Measurements from ENCODE around the gene MORF4L2. TPM values are rescaled to one million over a fixed set of nuclear protein-coding genes. Genes with fewer than 3 reads are reported as not detected.

The MORF4L2 gene
- total RNA-seq, 1 experiment from 2014 or later = 185 TPM

DNA sequence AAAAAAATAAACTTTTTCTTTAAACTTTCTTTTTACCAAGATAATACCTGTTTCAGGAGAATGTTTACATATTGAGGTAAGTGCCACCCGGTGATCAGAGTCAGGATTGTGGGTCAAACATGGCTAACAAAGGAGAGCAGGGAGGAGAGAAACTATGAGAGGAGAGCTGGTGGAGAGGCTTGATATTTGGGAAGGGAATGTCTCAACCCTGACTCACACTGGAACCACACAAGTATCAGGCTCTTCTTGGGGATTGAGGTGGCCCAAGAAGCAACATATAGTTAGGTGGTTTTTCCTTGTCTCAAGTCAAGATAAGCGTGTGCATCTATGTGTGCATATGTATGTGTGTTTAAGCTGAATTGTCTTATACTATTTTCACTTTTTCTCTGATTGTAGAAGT, 51.1 kb downstream of the MORF4L2 start:
- no peak for DNase-seq (ENCODE audit: low spot score)

GRCh38 chrX:103631145-103631544, 55.4 kb downstream of the MORF4L2 start:
- no peak for DNase-seq (ENCODE audit: low spot score)

- no peak for DNase-seq (ENCODE audit: low spot score)
These were observed 56.4 kb downstream of the MORF4L2 start for GRCh38 chrX:103630171-103630511.

- DNase-seq (ENCODE audit: low spot score) = peak; percentile 51
These were observed 57.0 kb downstream of the MORF4L2 start for GRCh38 chrX:103629318-103630170.

DNA sequence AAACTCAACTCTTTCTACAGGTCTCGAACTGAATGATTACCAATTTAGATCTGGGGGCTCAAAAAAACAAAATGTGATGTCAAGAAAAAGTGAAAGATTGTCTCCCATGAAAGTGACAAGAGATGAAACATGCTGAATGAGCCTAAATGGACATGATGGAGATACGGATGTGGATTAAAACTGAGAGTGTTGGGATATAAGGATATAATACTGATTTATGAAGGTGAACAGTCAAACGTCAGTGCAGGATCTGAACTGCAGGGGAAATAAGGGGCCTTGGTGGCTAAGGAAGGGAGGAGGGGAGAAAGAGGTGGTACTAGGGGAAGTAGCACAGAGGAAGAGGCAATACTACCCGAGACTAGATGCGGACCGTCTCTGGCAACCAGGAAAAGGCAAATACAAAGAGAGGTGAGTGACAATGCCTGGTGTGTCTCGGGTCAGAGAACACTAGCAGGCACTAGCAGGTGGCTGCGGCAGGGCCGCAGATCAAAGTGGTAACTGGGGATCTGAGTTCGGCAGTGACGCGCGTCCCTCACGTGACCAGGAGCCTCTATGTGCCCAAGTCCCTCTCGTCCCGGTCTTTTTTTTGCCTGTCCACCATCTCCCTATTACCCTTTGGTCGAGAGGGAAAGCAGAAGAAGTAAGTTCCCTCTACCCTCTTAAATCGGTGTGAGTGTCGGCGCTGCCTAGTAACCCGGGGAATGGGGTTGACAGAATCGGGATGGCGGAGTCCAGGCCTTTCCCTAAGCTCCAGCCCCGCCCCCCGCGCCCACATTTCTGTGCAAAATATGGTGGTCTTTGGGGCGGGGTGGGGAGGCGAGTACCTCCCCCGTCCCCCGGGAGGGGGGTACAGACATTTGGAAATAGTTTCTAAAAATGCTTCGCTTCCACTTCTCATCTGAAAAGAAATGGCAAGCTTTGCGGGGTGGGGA, 57.8 kb downstream of the MORF4L2 start, which contains the start of gene TCEAL1:
TSS of gene TCEAL1 (plus strand) at position 590 of the 932 bp plus-strand sequence. CDS start 942 bp downstream, outside the sequence.
- DNase-seq (ENCODE audit: low spot score) = peak; percentile 55

DNA sequence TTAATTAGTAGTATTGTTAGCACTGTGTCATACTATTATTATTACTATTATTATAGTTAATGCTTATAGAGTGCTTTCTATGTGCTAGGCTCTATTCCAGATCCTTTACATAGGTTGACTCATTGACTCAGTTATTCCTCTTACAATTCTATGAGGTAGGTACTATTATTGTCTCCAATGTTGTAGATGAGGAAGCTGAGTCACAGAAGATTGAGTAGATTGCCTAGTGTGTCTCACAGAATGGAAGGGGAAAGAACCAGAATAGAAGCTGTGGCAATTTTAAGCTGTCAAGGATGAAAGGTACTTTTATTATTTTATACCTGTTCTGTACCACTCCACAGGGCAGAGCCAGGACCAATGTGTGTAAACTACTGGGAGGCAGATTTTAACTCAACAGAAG, 59.6 kb downstream of the MORF4L2 start:
- no peak for DNase-seq (ENCODE audit: low spot score)

Other genes starting within 250 kb of the MORF4L2 start
- gene RAB40A, start 167.2 kb downstream of the MORF4L2 start, total RNA-seq (2014; rRNA removed; shearing (Covaris generic)) = not detected in 2 replicates
- gene TCEAL4, start 101.2 kb downstream of the MORF4L2 start, total RNA-seq (2014; rRNA removed; shearing (Covaris generic)) = 2.2 and 3.2 TPM in 2 replicates
- 0.31 and 0.71 TPM in 2 replicates for gene TCEAL3, start 78.7 kb downstream of the MORF4L2 start, total RNA-seq (2014; rRNA removed; shearing (Covaris generic))
- 5.6 and 8.4 TPM in 2 replicates for gene TCEAL1, start 57.7 kb downstream of the MORF4L2 start, total RNA-seq (2014; rRNA removed; shearing (Covaris generic))
- not detected in 2 replicates for gene TMEM31, start 24.2 kb upstream of the MORF4L2 start, total RNA-seq (2014; rRNA removed; shearing (Covaris generic))
- gene PLP1, start 90.1 kb upstream of the MORF4L2 start, total RNA-seq (2014; rRNA removed; shearing (Covaris generic)) = not detected in 2 replicates
- not detected in 2 replicates for gene RAB9B, start 145.6 kb upstream of the MORF4L2 start, total RNA-seq (2014; rRNA removed; shearing (Covaris generic))